H9 (cell line): ENCODE data around the gene CYS1. TPM values are rescaled to one million over a fixed set of nuclear protein-coding genes. Genes with fewer than 3 reads are reported as not detected.

Experiments
- DNase-seq: peaks from one replicate; pipeline ENCODE4 v3.0.0-alpha.2; 2017
- H2AFZ ChIP-seq: one replicate; pipeline ENCODE4 v1.6.1; 2013; ENCODE audit warnings: mild to moderate bottlenecking, low read length, control low read depth, moderate library complexity
- H2AK5ac ChIP-seq: 2 replicates; pipeline ENCODE4 v1.6.1; 2013; ENCODE audit warnings: low read length, control low read depth, mixed read lengths; ENCODE audit not compliant: insufficient read length
- H2BK120ac ChIP-seq: one replicate; pipeline ENCODE4 v1.6.1; 2013; ENCODE audit warnings: low read depth, mild to moderate bottlenecking, low read length, control low read depth, inconsistent platforms; ENCODE audit not compliant: poor library complexity, severe bottlenecking
- H2BK12ac ChIP-seq: 2 replicates; pipeline ENCODE4 v1.6.1; 2013; ENCODE audit warnings: low read length, control low read depth, mixed read lengths, low read depth; ENCODE audit not compliant: insufficient read length
- H2BK15ac ChIP-seq: 2 replicates; pipeline ENCODE4 v1.6.1; 2013; ENCODE audit warnings: low read depth, low read length, control low read depth
- H2BK20ac ChIP-seq: one replicate; pipeline ENCODE4 v1.6.1; 2013; ENCODE audit warnings: low read depth, mild to moderate bottlenecking, low read length, control low read depth, inconsistent platforms; ENCODE audit not compliant: poor library complexity, severe bottlenecking
- H2BK5ac ChIP-seq: 2 replicates; pipeline ENCODE4 v1.6.1; 2013; ENCODE audit warnings: low read length, control low read depth, mixed read lengths; ENCODE audit not compliant: insufficient read length
- H3K14ac ChIP-seq: 2 replicates; pipeline ENCODE4 v1.6.1; 2013; ENCODE audit warnings: low read length, control low read depth; ENCODE audit not compliant: insufficient read depth
- H3K18ac ChIP-seq: 2 replicates; pipeline ENCODE4 v1.6.1; 2013; ENCODE audit warnings: low read depth, mild to moderate bottlenecking, mixed read lengths, low read length, control low read depth; ENCODE audit not compliant: insufficient read length
- H3K23ac ChIP-seq: 2 replicates; pipeline ENCODE4 v1.6.1; 2013; ENCODE audit warnings: low read length, control low read depth, mixed read lengths, low read depth; ENCODE audit not compliant: insufficient read length
- H3K23me2 ChIP-seq: 2 replicates; pipeline ENCODE4 v1.6.1; 2013; ENCODE audit warnings: low read depth, mild to moderate bottlenecking, mixed read lengths, low read length, control low read depth; ENCODE audit not compliant: insufficient read length, poor library complexity, severe bottlenecking
- H3K27ac ChIP-seq: 2 replicates; pipeline ENCODE4 v1.5.1; 2013; ENCODE audit warnings: low read length, control low read depth, mixed read lengths, low read depth; ENCODE audit not compliant: insufficient read length
- H3K27me3 ChIP-seq: 2 replicates; pipeline ENCODE4 v1.6.1; 2013; ENCODE audit warnings: low read length, control low read depth, inconsistent platforms; ENCODE audit not compliant: insufficient read depth
- H3K4ac ChIP-seq: 2 replicates; pipeline ENCODE4 v1.6.1; 2013; ENCODE audit warnings: low read depth, mild to moderate bottlenecking, control low read depth, inconsistent platforms, low read length, moderate library complexity
- H3K4me1 ChIP-seq: 2 replicates; pipeline ENCODE4 v1.6.1; 2013; ENCODE audit warnings: low read length, control low read depth, inconsistent platforms; ENCODE audit not compliant: insufficient read depth
- H3K4me2 ChIP-seq: 2 replicates; pipeline ENCODE4 v1.6.1; 2013; ENCODE audit warnings: low read length, control low read depth, mixed read lengths; ENCODE audit not compliant: insufficient read length, insufficient read depth
- H3K56ac ChIP-seq: 2 replicates; pipeline ENCODE4 v1.6.1; 2013; ENCODE audit warnings: low read depth, mild to moderate bottlenecking, mixed read lengths, low read length, control low read depth; ENCODE audit not compliant: insufficient read length
- H3K79me1 ChIP-seq: 2 replicates; pipeline ENCODE4 v1.6.1; 2013; ENCODE audit warnings: low read depth, mild to moderate bottlenecking, moderate library complexity, low read length, control low read depth, inconsistent platforms; ENCODE audit not compliant: insufficient read depth, poor library complexity, severe bottlenecking
- H3K79me2 ChIP-seq: 2 replicates; pipeline ENCODE4 v1.6.1; 2013; ENCODE audit warnings: low read length, control low read depth, inconsistent platforms; ENCODE audit not compliant: insufficient read depth
- H3K9ac ChIP-seq: 2 replicates; pipeline ENCODE4 v1.6.1; 2013; ENCODE audit warnings: low read length, control low read depth, mixed read lengths; ENCODE audit not compliant: insufficient read length; ENCODE audit errors: extremely low read depth
- H3K9me3 ChIP-seq: one replicate; pipeline ENCODE4 v1.6.1; 2013; ENCODE audit warnings: low read depth, low read length, inconsistent platforms; ENCODE audit not compliant: control insufficient read depth
- H3T11ph ChIP-seq: one replicate; pipeline ENCODE4 v1.6.1; 2013; ENCODE audit warnings: mild to moderate bottlenecking, low read length, control low read depth, inconsistent platforms
- H4K20me1 ChIP-seq: one replicate; pipeline ENCODE4 v1.6.1; 2013; ENCODE audit not compliant: control insufficient read depth, insufficient read length, insufficient read depth
- H4K5ac ChIP-seq: 2 replicates; pipeline ENCODE4 v1.6.1; 2013; ENCODE audit warnings: low read depth, mild to moderate bottlenecking, mixed read lengths, low read length, control low read depth; ENCODE audit not compliant: insufficient read length
- H4K8ac ChIP-seq: replicated peaks from 2 replicates; pipeline ENCODE4 v1.6.1; 2013; ENCODE audit warnings: low read length, control low read depth, mixed read lengths, low read depth; ENCODE audit not compliant: insufficient read length
- H4K91ac ChIP-seq: 2 replicates; pipeline ENCODE4 v1.6.1; 2013; ENCODE audit warnings: low read depth, mild to moderate bottlenecking, moderate library complexity, mixed read lengths, low read length, control low read depth; ENCODE audit not compliant: insufficient read length
- H3K27ac Mint-ChIP-seq, 3 experiments: 2 replicates in 2 of 3; 3 replicates in 1 of 3; pipeline ENCODE4 v1.8.0; 2020 to 2021; ENCODE audit warnings: mixed read lengths in 3 of 3, mild to moderate bottlenecking in 1 of 3, moderate library complexity in 1 of 3
- H3K27me3 Mint-ChIP-seq: 2 replicates; pipeline ENCODE4 v1.8.0; 2021; ENCODE audit warnings: low read depth, mild to moderate bottlenecking, moderate library complexity, mixed read lengths
- H3K36me3 Mint-ChIP-seq, 3 experiments: 2 replicates in 2 of 3; 3 replicates in 1 of 3; pipeline ENCODE4 v1.8.0; 2020 to 2021; ENCODE audit warnings: low read depth in 3 of 3, mixed read lengths in 3 of 3; ENCODE audit not compliant: insufficient read depth in 1 of 3
- H3K4me1 Mint-ChIP-seq, 2 experiments: 2 replicates each; pipeline ENCODE4 v1.8.0; 2020; ENCODE audit warnings: mixed read lengths in 2 of 2
- H3K4me3 Mint-ChIP-seq, 2 experiments: 2 replicates in 1 of 2; 3 replicates in 1 of 2; pipeline ENCODE4 v1.8.0; 2020 to 2021; ENCODE audit warnings: mild to moderate bottlenecking in 2 of 2, mixed read lengths in 2 of 2, moderate library complexity in 1 of 2
- H3K9me3 Mint-ChIP-seq, 2 experiments: 2 replicates in 1 of 2; 3 replicates in 1 of 2; pipeline ENCODE4 v1.8.0; 2020; ENCODE audit warnings: mild to moderate bottlenecking in 2 of 2, mixed read lengths in 2 of 2, moderate library complexity in 1 of 2
- CTCF ChIP-seq: fragments of 200-600 bp; sonication (generic); conservative IDR thresholded peaks from 3 replicates; pipeline ENCODE4 v1.8.0; 2021; ENCODE audit warnings: antibody characterized with exemption, mild to moderate bottlenecking
- total RNA-seq: library from RNA; stranded (reverse); gene quantifications from 2 replicates; pipeline ENCODE4 v1.2.1, GENCODE V29; 2021

CYS1 gene
- total RNA-seq, 1 experiment from 2014 or later = 0.35 TPM

- H2BK120ac ChIP-seq = no peak overlapping the region
- peaks cover 56 to 60% of the 10 kb centered on the region in 2 experiments for H3K4me1 Mint-ChIP-seq
- peaks cover 2% of the 10 kb centered on the region; the same call in 1 of the 2 replicates for H3K4me1 ChIP-seq
- H3K23ac ChIP-seq = no peak overlapping the region
- no peak overlapping the region for H3K4ac ChIP-seq
- no peak overlapping the region for H4K5ac ChIP-seq
- H2BK15ac ChIP-seq = no peak overlapping the region
- H3K9ac ChIP-seq = no peak overlapping the region
- H3K4me2 ChIP-seq = no peak overlapping the region
- H3K4me3 Mint-ChIP-seq = no peak overlapping the region
- no peak overlapping the region for H2AK5ac ChIP-seq
- H4K8ac ChIP-seq = no peak overlapping the region
- no peak overlapping the region for H2BK5ac ChIP-seq
- H3K79me1 ChIP-seq = no peaks in the 10 kb centered on the region
- no peaks in the 10 kb centered on the region for H3K9me3 ChIP-seq
- no peaks in the 10 kb centered on the region for H3K27me3 Mint-ChIP-seq
- no peaks in the 10 kb centered on the region for H3K27me3 ChIP-seq
- H3K23me2 ChIP-seq = peaks cover 4% of the 10 kb centered on the region
- no peak overlapping the region for H3K56ac ChIP-seq
- no peak overlapping the region for H3K27ac Mint-ChIP-seq
- peaks cover 63 to 94% (median 89%) of the 10 kb centered on the region in 3 experiments for H3K36me3 Mint-ChIP-seq
- H2AFZ ChIP-seq = no peak overlapping the region
- H3T11ph ChIP-seq = no peak overlapping the region
- no peaks in the 10 kb centered on the region; a peak in 1 of 5 replicates for H3K9me3 Mint-ChIP-seq
- no peak for DNase-seq
- no peak overlapping the region for H2BK20ac ChIP-seq
- no peak overlapping the region for H2BK12ac ChIP-seq
- no peak overlapping the region for H4K91ac ChIP-seq
- no peak overlapping the region for H3K27ac ChIP-seq
- H3K18ac ChIP-seq = no peak overlapping the region
- no peak for TF ChIP-seq CTCF
- no peaks in the 10 kb centered on the region for H4K20me1 ChIP-seq
- no peak overlapping the region for H3K14ac ChIP-seq
- peaks cover 4% of the 10 kb centered on the region; the same call in 1 of the 2 replicates for H3K79me2 ChIP-seq
These were observed 48.2 kb upstream of the CYS1 start for GRCh38 chr2:10128420-10128819.
